ENCODE data around the gene PLCL1.
A peak's percentile ranks its signal among the peaks of the same experiment; 100 is the strongest.

The PLCL1 gene

DNA sequence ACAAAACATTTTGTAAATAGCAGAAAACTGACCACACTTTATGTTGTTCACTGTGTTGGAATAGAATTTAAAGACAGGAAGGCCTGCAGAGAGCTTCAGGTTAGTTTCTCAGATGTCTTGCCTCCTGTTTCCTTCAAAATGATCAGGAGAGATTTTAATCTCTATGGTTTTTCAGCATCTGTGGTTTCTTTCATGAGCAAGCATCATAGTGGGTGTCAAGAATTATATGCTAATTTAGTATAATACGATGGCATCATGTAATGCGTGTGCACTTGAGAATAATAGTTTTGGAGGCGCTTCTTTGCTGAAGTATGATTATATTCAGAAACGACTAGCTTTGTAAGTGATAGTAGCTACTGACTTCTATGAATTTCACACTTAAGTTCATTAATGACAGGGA, 149.9 kb downstream of the PLCL1 start:
- DNase-seq (ENCODE audit: low read depth in 3 of 3), result no peak

- no peak for DNase-seq (ENCODE audit: low read depth in 3 of 3)
Observed at GRCh38 chr2:197958592-197959150, 154.3 kb downstream of the PLCL1 start.

- no peak for DNase-seq (ENCODE audit: low read depth in 3 of 3)
Observed at GRCh38 chr2:197959383-197959782, 155.0 kb downstream of the PLCL1 start.

- DNase-seq (ENCODE audit: low read depth in 3 of 3), result no peak
Observed at GRCh38 chr2:197960786-197961185, 156.4 kb downstream of the PLCL1 start.

GRCh38 chr2:197964720-197965119, 160.3 kb downstream of the PLCL1 start:
- no peak for DNase-seq (ENCODE audit: low read depth in 3 of 3)

DNA sequence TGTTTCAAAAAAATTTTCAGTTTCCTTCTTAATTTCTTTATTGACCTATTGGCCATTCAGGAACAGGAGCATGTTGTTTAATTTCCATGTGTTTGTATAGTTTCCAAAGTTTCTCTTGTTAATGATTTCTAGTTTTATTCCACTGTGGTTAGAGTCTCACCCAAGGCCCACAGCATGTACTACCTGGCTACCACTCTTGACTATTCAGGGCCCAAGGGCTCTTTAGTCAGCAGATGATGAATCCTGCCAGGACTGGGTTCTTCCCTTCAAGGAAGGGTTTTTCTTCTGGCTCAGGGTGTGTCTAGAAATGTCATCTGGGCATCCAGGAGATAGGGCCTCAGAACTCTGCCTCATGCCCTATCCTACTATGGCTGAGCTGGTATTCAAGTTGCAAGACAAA, 161.4 kb downstream of the PLCL1 start:
- DNase-seq (ENCODE audit: low read depth in 3 of 3), result no peak

GRCh38 chr2:197969391-197969893, 165.0 kb downstream of the PLCL1 start:
- no peak for DNase-seq (ENCODE audit: low read depth in 3 of 3)

GRCh38 chr2:197972061-197972460, 167.7 kb downstream of the PLCL1 start:
- DNase-seq (ENCODE audit: low read depth in 3 of 3), result no peak

- DNase-seq (ENCODE audit: low read depth in 3 of 3), result no peak
Observed at GRCh38 chr2:197972587-197972986, 168.2 kb downstream of the PLCL1 start.

DNA sequence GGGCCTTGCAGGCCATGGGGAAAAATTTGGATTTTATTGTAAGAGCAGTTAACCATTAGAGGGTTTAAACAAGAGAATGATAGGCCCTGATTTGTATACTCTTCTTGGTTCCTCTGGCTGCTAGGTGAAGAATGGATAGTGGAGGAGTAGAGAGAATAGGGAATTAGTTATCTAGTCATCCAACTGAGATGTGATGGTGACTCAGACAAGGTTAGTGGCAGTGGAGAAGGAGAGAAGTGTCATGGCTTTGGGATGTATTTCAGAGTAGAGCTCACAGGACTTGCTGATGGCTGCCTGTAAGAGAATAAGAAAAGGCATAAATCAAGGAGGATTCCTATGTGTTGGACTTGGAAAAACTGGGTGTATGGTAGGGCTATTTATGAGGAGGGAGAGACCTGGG, 169.4 kb downstream of the PLCL1 start:
- DNase-seq (ENCODE audit: low read depth in 3 of 3), result no peak

DNA sequence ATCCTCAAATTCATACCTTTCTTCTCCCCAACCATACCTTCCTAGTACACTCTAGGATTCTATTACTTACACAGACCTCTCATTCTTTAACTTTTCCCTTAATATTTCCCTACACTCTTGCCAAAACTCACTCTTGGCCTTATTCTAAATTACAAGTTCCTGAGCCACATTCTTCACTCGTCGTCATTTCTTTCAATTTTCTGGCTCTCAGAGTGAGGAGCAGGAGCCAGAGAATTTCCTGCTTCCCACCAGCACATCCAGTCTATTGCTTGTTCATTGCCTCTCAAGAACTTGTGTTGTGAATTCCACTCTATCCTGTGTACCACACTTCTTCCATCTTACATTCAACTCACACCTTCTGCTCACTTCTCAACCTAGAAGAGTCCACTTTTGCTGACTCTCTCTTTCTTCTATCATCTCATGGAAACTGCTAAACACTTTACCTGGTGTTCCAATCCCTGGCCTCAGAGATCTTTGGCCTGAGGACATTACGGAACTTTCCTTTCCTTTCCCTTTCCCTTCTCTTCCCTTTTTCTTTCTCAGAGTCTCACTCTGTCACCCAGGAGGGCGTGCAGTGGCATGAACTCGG, 171.6 kb downstream of the PLCL1 start:
- no peak for DNase-seq (ENCODE audit: low read depth in 3 of 3)

GRCh38 chr2:197978971-197979370, 174.6 kb downstream of the PLCL1 start:
- DNase-seq (ENCODE audit: low read depth in 3 of 3), result no peak

- no peak for DNase-seq (ENCODE audit: low read depth in 3 of 3)
Observed at GRCh38 chr2:197982565-197982964, 178.2 kb downstream of the PLCL1 start.

GRCh38 chr2:197985029-197985638, 180.7 kb downstream of the PLCL1 start:
- no peak for DNase-seq (ENCODE audit: low read depth in 3 of 3)

- no peak for DNase-seq (ENCODE audit: low read depth in 3 of 3)
Observed at GRCh38 chr2:197986977-197987376, 182.6 kb downstream of the PLCL1 start.

- no peak for DNase-seq (ENCODE audit: low read depth in 3 of 3)
Observed at GRCh38 chr2:197990356-197990755, 186.0 kb downstream of the PLCL1 start.

DNA sequence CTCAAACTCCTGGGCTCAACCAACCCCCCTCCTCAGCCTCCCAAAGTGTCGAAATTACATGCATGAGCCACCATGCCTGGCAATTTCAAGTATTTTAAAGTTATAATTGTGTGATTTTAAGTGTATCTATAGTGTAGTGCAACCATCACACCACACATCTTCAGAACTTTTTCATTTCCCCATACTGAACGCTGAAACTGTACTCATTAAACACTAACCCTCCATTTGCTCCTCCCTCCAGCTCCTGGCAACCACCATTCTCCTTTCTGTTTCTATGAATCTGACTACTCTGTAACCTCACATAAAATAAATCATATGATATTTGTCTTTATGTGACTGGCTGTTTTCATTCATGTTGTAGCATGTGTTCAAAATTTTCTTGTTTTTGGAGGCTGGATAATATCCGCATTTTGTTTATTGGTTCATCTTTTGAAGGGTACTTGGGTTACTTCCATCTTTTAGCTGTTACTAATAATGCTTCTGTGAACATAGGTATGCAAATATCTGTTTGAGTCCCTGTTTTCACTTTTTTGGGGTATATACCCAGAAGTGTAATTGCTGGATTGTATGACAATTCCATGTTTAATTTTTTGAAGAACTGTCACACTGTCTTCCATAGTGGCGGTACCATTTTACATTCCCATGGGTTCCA, 188.2 kb downstream of the PLCL1 start:
- no peak for DNase-seq (ENCODE audit: low read depth in 3 of 3)

- no peak for DNase-seq (ENCODE audit: low read depth in 3 of 3)
Observed at GRCh38 chr2:197993363-197993762, 189.0 kb downstream of the PLCL1 start.

GRCh38 chr2:197993830-197994229, 189.4 kb downstream of the PLCL1 start:
- DNase-seq (ENCODE audit: low read depth in 3 of 3), result no peak

DNA sequence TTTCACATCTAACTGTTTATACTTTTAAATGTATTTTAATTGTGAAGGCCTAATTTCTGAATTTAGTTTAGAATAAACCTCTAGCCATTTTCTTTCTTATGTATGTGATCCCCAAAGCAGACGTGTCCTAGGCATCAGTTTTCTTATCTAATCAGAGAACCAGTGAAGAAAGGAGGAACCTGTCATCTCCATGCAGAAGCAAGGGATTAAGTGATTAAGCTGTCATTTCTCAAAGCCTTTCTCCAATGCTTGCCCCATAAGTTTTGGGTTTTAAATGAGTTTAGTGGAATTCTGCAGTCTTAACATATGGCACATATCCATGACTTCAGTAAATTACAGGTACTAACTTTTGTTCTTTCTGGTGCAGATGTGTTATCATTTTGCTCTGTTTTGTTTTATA, 190.4 kb downstream of the PLCL1 start:
- DNase-seq (ENCODE audit: low read depth in 3 of 3), result no peak

- DNase-seq (ENCODE audit: low read depth in 3 of 3), result no peak
Observed at GRCh38 chr2:197996583-197996982, 192.2 kb downstream of the PLCL1 start.

GRCh38 chr2:197997083-197997541, 192.7 kb downstream of the PLCL1 start:
- DNase-seq (ENCODE audit: low read depth in 3 of 3), result no peak

- peak in 2 of 3 experiments; percentile 11 to 16 for DNase-seq (ENCODE audit: low read depth in 3 of 3)
Observed at GRCh38 chr2:197998702-197999101, 194.3 kb downstream of the PLCL1 start.
